NCI-H748 treated with DMSO at 0.1 percent for 48 hours (cell line): ENCODE data around the gene KCNE3.

Experiments
- DNase-seq: peaks from one replicate; lab custom pipeline; 2025; lab: John Stamatoyannopoulos, UW

The KCNE3 gene

GRCh38 chr11:74466916-74467885 is at the start of gene KCNE3:
Gene KCNE3 (minus strand): TSS chr11:74467549. CDS start chr11:74457563, 9,986 bp downstream.
- no peak for DNase-seq

- no peak for DNase-seq
Measured at GRCh38 chr11:74507582-74507981, 40.2 kb upstream of the KCNE3 start.

GRCh38 chr11:74506823-74507222 is 39.5 kb upstream of the KCNE3 start:
- no peak for DNase-seq

GRCh38 chr11:74505911-74506310 is 38.6 kb upstream of the KCNE3 start:
- DNase-seq: no peak

GRCh38 chr11:74504100-74504691 is 36.8 kb upstream of the KCNE3 start:
- no peak for DNase-seq

GRCh38 chr11:74494916-74495315 is 27.6 kb upstream of the KCNE3 start:
- DNase-seq: no peak

- DNase-seq: no peak
Measured at GRCh38 chr11:74493791-74494630, 26.7 kb upstream of the KCNE3 start.

GRCh38 chr11:74492974-74493790 is 25.8 kb upstream of the KCNE3 start, which contains the start of gene LIPT2:
Gene LIPT2 (minus strand): TSS chr11:74493724. CDS start chr11:74493703, 21 bp downstream.
- peak; percentile 79 for DNase-seq

GRCh38 chr11:74492084-74492483 is 24.7 kb upstream of the KCNE3 start:
- no peak for DNase-seq

GRCh38 chr11:74490941-74491340 is 23.6 kb upstream of the KCNE3 start:
- no peak for DNase-seq

GRCh38 chr11:74487875-74488274 is 20.5 kb upstream of the KCNE3 start:
- DNase-seq: no peak

- no peak for DNase-seq
Measured at GRCh38 chr11:74485868-74486267, 18.5 kb upstream of the KCNE3 start.

- DNase-seq: no peak
Measured at GRCh38 chr11:74480688-74481417, 13.5 kb upstream of the KCNE3 start.

GRCh38 chr11:74479732-74480123 is 12.4 kb upstream of the KCNE3 start:
- DNase-seq: no peak

GRCh38 chr11:74478877-74479731 is 11.8 kb upstream of the KCNE3 start:
- no peak for DNase-seq

- DNase-seq: no peak
Measured at GRCh38 chr11:74476536-74476935, 9.2 kb upstream of the KCNE3 start.

- DNase-seq: no peak
Measured at GRCh38 chr11:74474316-74474715, 7.0 kb upstream of the KCNE3 start.

- no peak for DNase-seq
Measured at GRCh38 chr11:74473382-74474173, 6.2 kb upstream of the KCNE3 start.
